ENCODE data around the gene GDI1. TPM values are rescaled to one million over a fixed set of nuclear protein-coding genes. Genes with fewer than 3 reads are reported as not detected.

Gene GDI1
- total RNA-seq, 2 donors from 2014 or later = 68.5 to 83.4 TPM

GRCh38 chrX:154459832-154460231 lies 22.9 kb downstream of the GDI1 start:
- ATAC-seq (no peak), DNase-seq (no peak)
- no peaks in the 10 kb centered on the region for H3K27me3 ChIP-seq
- H3K4me3 ChIP-seq = no peak overlapping the region
- intact Hi-C loops (cut with DNase I) = no loop called here
- 69 to 94% methylated on average over 3 to 12 of the region's 14 CpGs for WGBS, 2 donors
- no peak for TF ChIP-seq POLR2A (IDR thresholded peaks at IDR 0.05)
- TF ChIP-seq, protein P1, sequence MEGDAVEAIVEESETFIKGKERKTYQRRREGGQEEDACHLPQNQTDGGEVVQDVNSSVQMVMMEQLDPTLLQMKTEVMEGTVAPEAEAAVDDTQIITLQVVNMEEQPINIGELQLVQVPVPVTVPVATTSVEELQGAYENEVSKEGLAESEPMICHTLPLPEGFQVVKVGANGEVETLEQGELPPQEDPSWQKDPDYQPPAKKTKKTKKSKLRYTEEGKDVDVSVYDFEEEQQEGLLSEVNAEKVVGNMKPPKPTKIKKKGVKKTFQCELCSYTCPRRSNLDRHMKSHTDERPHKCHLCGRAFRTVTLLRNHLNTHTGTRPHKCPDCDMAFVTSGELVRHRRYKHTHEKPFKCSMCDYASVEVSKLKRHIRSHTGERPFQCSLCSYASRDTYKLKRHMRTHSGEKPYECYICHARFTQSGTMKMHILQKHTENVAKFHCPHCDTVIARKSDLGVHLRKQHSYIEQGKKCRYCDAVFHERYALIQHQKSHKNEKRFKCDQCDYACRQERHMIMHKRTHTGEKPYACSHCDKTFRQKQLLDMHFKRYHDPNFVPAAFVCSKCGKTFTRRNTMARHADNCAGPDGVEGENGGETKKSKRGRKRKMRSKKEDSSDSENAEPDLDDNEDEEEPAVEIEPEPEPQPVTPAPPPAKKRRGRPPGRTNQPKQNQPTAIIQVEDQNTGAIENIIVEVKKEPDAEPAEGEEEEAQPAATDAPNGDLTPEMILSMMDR (IDR thresholded peaks at IDR 0.05) = no peak
- H3K4me1 ChIP-seq = no peaks in the 10 kb centered on the region
- H3K36me3 ChIP-seq (replicated peaks in 1 of 2; ENCODE audit: insufficient read depth in 1 of 2, low read depth in 2 of 2) = no peaks in the 10 kb centered on the region
- H3K9me3 ChIP-seq = no peaks in the 10 kb centered on the region
- H3K27ac ChIP-seq = no peak overlapping the region

- no peaks in the 10 kb centered on the region for H3K36me3 ChIP-seq (replicated peaks in 1 of 2; ENCODE audit: insufficient read depth in 1 of 2, low read depth in 2 of 2)
- no peaks in the 10 kb centered on the region for H3K9me3 ChIP-seq
- intact Hi-C loops (cut with DNase I) = no loop called here
- DNase-seq (no peak), ATAC-seq (no peak)
- H3K27ac ChIP-seq = no peak overlapping the region
- H3K4me3 ChIP-seq = no peak overlapping the region
- no peaks in the 10 kb centered on the region for H3K4me1 ChIP-seq
- H3K27me3 ChIP-seq = no peaks in the 10 kb centered on the region
- 90% methylated on average over 8 of the region's 26 CpGs; no CpG with 5 or more reads in 1 of the 2 donors for WGBS, 2 donors
- TF ChIP-seq, protein P1 (IDR thresholded peaks at IDR 0.05) = no peak
- no peak for TF ChIP-seq POLR2A (IDR thresholded peaks at IDR 0.05)
Observed at GRCh38 chrX:154460326-154460725, 23.4 kb downstream of the GDI1 start.

GRCh38 chrX:154462396-154462795 lies 25.4 kb downstream of the GDI1 start:
- H3K27me3 ChIP-seq = no peaks in the 10 kb centered on the region
- no peak for TF ChIP-seq POLR2A (IDR thresholded peaks at IDR 0.05)
- TF ChIP-seq, protein P1 (IDR thresholded peaks at IDR 0.05) = no peak
- H3K4me3 ChIP-seq = no peak overlapping the region
- no peaks in the 10 kb centered on the region for H3K36me3 ChIP-seq (replicated peaks in 1 of 2; ENCODE audit: insufficient read depth in 1 of 2, low read depth in 2 of 2)
- 77% methylated on average over 8 of the region's 8 CpGs; no CpG with 5 or more reads in 1 of the 2 donors for WGBS, 2 donors
- intact Hi-C loops (cut with DNase I) = no loop called here
- DNase-seq (no peak), ATAC-seq (no peak)
- H3K9me3 ChIP-seq = no peaks in the 10 kb centered on the region
- no peak overlapping the region for H3K27ac ChIP-seq
- H3K4me1 ChIP-seq = no peaks in the 10 kb centered on the region

DNA sequence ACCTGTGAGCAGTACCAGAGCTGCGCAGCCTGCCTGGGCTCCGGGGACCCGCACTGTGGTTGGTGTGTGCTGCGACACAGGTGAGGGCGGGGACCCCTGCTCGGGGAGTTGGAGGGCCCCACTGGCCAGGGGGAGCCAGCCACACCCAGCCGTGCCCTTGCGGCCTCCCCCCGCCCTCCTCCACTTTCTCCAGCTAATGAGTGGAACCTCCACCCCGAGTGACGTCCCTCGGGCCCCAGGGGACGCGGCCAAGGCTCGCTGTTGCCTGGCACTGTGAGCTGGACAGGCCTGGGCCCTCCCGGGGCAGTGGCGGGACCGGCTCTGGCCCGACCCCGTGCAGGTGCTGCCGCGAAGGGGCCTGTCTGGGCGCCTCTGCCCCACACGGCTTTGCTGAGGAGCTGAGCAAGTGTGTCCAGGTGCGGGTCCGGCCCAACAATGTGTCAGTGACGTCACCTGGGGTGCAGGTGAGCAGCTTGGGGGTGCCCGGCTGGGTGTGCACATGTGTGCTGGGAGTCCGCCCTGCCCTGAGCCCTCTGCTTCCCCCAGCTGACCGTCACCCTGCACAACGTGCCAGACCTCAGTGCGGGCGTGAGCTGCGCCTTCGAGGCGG lies 26.8 kb downstream of the GDI1 start:
- H3K4me1 ChIP-seq = no peaks in the 10 kb centered on the region
- no peak for DNase-seq
- intact Hi-C loops (cut with DNase I) = no loop called here
- H3K4me3 ChIP-seq = no peak overlapping the region
- no peaks in the 10 kb centered on the region for H3K9me3 ChIP-seq
- H3K27ac ChIP-seq = no peak overlapping the region
- ATAC-seq = no peak
- H3K36me3 ChIP-seq (replicated peaks in 1 of 2; ENCODE audit: insufficient read depth in 1 of 2, low read depth in 2 of 2) = no peaks in the 10 kb centered on the region
- TF ChIP-seq, protein P1 (IDR thresholded peaks at IDR 0.05) = no peak
- TF ChIP-seq POLR2A (IDR thresholded peaks at IDR 0.05) = no peak
- WGBS, 2 donors = 93 to 100% methylated on average over 3 of the region's 36 CpGs
- H3K27me3 ChIP-seq = no peaks in the 10 kb centered on the region

DNA sequence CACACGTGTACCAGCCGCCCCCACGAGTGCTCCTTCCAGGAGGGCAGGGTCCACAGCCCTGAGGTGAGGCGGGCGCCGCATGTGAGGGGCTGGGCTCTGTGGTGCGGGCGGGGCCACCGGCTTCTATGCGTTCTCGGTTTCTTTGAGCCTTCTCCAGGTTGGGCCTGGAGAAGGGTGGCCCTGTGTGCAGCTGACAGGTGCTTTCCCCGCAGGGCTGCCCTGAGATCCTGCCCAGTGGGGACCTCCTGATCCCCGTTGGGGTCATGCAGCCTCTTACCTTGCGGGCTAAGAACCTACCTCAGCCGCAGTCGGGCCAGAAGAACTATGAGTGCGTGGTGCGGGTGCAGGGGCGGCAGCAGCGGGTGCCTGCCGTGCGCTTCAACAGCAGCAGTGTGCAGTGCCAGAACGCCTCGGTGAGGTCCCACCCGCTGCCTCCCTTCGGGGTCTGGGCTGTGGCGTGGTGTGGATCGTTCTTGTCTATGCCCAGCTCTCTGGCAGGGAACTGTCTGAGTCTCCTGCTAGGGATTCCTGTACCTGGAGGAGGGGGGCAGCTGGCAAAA lies 27.9 kb downstream of the GDI1 start:
- Histone ChIP-seq H3K4me1 (no peaks in the 10 kb centered on the region), H3K9me3 (no peaks in the 10 kb centered on the region), H3K4me3 (no peak overlapping the region), H3K27ac (no peak overlapping the region), H3K27me3 (no peaks in the 10 kb centered on the region), H3K36me3 (replicated peaks in 1 of 2; ENCODE audit: insufficient read depth in 1 of 2, low read depth in 2 of 2) (peaks cover 0 to 2% of the 10 kb centered on the region in 2 donors)
- no peak for DNase-seq
- 90 to 100% methylated on average over 2 to 19 of the region's 28 CpGs for WGBS, 2 donors
- no peak for ATAC-seq
- TF ChIP-seq, protein P1 (IDR thresholded peaks at IDR 0.05) = no peak
- TF ChIP-seq POLR2A (IDR thresholded peaks at IDR 0.05) = no peak
- intact Hi-C loops (cut with DNase I) = no loop called here

Data from body of pancreas (tissue), 4 donors.